ENCODE results near the gene UBE2D2.
"Not testable (repeated sequence)": the region's sequence is repeated elsewhere in the genome, so short reads cannot be mapped to it uniquely, and the experiment has no call there.

The UBE2D2 gene

DNA sequence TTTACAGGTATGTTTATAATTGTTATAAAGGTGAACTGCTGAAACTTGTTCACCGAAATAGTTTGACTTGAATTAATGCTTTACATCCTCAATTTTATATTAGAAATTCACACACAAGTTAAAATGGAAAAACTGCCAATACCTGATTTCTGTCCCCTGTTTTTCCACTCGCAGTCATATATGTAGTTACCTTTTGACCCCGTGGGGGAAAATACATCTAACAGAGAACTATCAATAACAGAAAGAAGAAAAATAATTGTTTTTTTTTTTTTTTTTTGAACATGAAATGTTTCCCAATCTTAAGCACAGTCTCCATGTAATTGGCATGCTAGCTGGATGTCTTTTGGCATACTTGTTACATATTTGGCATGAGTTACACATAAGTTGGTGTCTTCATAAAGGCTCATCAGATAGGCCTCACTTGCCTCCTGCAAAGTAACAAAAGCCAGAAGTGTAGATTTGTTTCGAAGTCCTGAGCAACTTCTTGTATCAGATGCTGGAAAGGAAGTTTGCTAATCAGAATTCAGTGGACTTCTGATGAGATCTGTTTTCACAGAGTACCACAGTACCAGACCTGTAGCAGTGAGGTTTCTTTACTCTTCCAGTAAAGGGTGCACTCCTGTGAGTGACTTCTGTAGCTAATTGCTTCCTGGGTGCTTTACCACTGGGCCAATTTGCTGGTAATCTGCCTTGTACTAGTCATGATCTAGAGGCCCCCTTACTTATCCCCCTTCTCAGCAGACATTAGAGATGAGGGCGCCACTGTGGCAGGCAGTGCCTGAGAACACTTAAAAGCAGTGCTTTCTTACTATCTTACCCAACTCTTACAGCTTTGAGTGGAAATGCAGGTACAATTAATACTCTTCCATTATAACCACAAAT is 50.8 kb downstream of the UBE2D2 start:
- no peak for DNase-seq (ENCODE audit: low spot score)
- in situ Hi-C loops (cut with MboI; ENCODE audit: low sequenced_read_pairs, unreplicated experiment): no loop called here
- TF ChIP-seq CTCF (IDR thresholded peaks at IDR 0.05; ENCODE audit: borderline replicate concordance, control extremely low read depth, extremely low read depth, insufficient read depth, missing control alignments): no peak

GRCh38 chr5:139619861-139620260 is 58.7 kb downstream of the UBE2D2 start:
- in situ Hi-C loops (cut with MboI; ENCODE audit: low sequenced_read_pairs, unreplicated experiment): no loop called here
- no peak for DNase-seq (ENCODE audit: low spot score)
- no peak for TF ChIP-seq CTCF (IDR thresholded peaks at IDR 0.05; ENCODE audit: borderline replicate concordance, control extremely low read depth, extremely low read depth, insufficient read depth, missing control alignments)

DNA sequence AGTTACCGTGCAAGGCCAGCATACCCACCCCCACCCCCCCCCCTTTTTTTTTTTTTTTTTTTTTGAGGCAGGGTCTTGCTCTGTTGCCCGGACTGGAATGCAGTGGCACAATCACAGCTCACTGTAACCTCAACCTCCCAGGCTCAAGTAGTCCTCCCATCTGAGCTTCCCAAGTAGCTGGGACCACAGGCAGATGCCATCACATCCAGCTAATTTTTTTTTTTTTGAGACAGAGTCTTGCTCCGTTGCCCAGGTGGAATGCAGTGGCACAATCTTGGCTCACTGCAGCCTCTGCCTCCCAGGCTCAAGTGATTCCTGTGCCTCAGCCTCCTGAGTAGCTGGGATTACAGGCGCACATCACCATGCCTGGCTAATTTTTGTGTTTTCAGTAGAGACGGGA is 64.3 kb downstream of the UBE2D2 start:
- in situ Hi-C loops (cut with MboI; ENCODE audit: low sequenced_read_pairs, unreplicated experiment); DNase-seq (ENCODE audit: low spot score): not testable (repeated sequence)

- no peak for TF ChIP-seq CTCF (IDR thresholded peaks at IDR 0.05; ENCODE audit: borderline replicate concordance, control extremely low read depth, extremely low read depth, insufficient read depth, missing control alignments)
- in situ Hi-C loops (cut with MboI; ENCODE audit: low sequenced_read_pairs, unreplicated experiment): loop anchor here (5.0 kb wide), 1 partner anchor 131 kb away; no protein-coding TSS in a partner anchor
- DNase-seq (ENCODE audit: low spot score): no peak
Measured at GRCh38 chr5:139630855-139631254, 69.7 kb downstream of the UBE2D2 start.

GRCh38 chr5:139631520-139632165 is 70.5 kb downstream of the UBE2D2 start:
- in situ Hi-C loops (cut with MboI; ENCODE audit: low sequenced_read_pairs, unreplicated experiment): loop anchor here (5.0 kb wide), 1 partner anchor 131 kb away; no protein-coding TSS in a partner anchor
- DNase-seq (ENCODE audit: low spot score): no peak
- TF ChIP-seq CTCF (IDR thresholded peaks at IDR 0.05; ENCODE audit: borderline replicate concordance, control extremely low read depth, extremely low read depth, insufficient read depth, missing control alignments): no peak

DNA sequence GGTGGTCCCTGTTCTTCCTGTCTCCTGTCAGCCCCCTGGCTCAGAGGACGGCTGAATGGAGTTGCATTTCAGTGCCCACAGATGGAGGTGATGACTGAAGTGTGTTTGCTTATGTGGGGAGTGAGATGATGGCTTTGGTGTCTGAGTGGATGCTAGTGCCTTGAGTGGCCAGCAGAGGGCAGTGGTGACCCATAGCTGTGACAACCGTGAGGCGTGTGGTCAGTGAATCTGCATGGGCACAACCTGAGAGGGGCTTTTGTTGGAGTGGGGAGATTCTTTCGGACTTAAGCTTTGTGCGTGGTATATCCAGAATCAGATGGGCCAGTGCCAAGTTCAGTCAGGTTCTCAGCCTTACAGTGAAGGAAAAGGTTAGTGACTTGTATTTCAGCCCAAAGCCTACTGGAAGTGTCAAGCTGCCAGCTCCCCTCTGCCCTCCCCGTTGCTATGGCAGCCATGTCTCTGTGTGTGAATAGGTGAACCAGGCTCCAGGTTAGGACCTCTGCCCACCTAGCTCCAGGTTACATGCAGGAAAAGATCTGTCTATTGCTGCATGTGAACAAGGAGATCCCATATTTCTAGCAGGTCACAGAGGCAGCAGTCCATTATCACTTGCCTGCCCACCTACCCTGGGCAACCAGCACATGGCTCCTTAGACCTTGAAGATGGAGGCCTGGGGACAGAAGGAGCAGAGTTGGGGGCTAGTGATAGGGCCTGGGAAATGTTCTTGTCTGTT is 72.3 kb downstream of the UBE2D2 start:
- peak; percentile 97 for TF ChIP-seq CTCF (IDR thresholded peaks at IDR 0.05; ENCODE audit: borderline replicate concordance, control extremely low read depth, extremely low read depth, insufficient read depth, missing control alignments)

More for the DNA sequence above, 72.3 kb downstream of the UBE2D2 start:
- in situ Hi-C loops (cut with MboI; ENCODE audit: low sequenced_read_pairs, unreplicated experiment): loop anchor here (5.0 kb wide), 1 partner anchor 129 kb away; no protein-coding TSS in a partner anchor
- DNase-seq (ENCODE audit: low spot score): peak; percentile 75

Measured in GM13976 (cell line).